HG02610 (cell line): ENCODE data around the gene SNX17.
"Not testable (repeated sequence)": the region's sequence is repeated elsewhere in the genome, so short reads cannot be mapped to it uniquely, and the experiment has no call there.

Experiments used
- ATAC-seq: cut with Tn5 transposase; IDR thresholded peaks from one replicate; pipeline ENCODE4 v1.9.1; 2021; ENCODE audit warnings: mild to moderate bottlenecking, moderate library complexity; ENCODE audit not compliant: unreplicated experiment

SNX17 gene

GRCh38 chr2:27398962-27399361 lies 28.5 kb downstream of the SNX17 start:
- no peak for ATAC-seq

DNA sequence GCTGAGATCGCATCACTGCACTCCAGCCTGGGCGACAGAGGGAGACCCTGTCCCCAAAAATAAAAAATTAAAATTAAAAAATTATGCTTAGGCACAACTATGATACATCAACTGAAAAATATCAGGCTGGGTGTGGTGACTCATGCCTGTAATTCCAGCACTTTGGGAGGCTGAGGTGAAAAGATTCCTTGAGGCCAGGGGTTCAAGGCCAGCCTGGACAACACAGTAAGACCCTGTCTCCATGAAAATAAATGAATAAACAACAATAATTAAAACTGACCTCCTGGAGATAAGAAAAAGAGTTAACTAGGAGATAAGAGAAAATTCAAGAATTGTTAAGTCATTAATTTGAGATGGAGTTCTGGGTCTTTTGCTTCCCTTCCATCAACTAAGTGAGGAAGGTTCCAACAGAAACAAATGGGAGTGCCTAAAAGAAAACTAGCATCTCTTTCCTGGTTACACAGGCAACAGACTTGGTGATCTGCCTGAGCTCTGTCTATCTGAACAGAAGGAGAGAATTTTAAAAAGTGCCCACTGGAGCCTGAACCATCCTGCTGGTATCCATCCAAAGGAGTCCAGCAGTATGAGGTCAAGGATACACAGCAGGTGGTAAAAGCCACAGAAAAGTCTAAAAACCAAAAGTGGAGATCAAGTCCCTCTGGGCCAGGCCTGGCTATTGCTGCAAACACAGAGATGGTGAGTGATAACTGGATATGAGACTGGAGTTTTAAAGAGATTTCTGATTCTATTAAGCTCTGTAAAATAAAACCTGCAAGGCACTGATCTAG lies 30.1 kb downstream of the SNX17 start:
- no peak for ATAC-seq

- no peak for ATAC-seq
These were observed 37.5 kb downstream of the SNX17 start for GRCh38 chr2:27407798-27408491.

- peak; percentile 24 for ATAC-seq
These were observed 38.3 kb downstream of the SNX17 start for GRCh38 chr2:27408601-27409320.

- ATAC-seq: peak; percentile 96
These were observed 39.1 kb downstream of the SNX17 start, which contains the start of gene PPM1G for GRCh38 chr2:27409321-27410073. Gene PPM1G, minus strand, starts transcription at chr2:27409591. Its CDS starts 169 bp downstream, at chr2:27409422.

- ATAC-seq: no peak
These were observed 42.2 kb downstream of the SNX17 start for GRCh38 chr2:27412419-27413152.

- no peak for ATAC-seq
These were observed 45.7 kb downstream of the SNX17 start for GRCh38 chr2:27416151-27416550.

DNA sequence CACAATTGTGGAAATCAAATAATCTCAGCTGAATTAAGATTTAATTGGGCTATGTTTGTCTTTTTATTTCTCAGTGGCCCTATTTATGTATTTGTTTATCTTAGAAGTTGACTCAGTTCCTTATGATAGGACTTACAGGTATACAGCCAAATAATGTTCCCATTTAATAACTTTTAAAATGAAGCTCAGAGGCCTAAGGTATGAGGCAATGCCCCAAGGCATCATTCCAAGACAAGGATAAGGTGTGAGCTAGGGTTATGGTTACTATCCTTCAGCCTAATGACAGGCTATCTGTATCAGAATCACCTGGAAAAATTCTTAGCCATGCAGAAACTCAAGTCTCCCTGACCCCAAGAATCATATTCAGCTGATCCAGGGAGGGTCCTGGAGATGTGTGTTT lies 50.6 kb downstream of the SNX17 start:
- ATAC-seq: no peak

DNA sequence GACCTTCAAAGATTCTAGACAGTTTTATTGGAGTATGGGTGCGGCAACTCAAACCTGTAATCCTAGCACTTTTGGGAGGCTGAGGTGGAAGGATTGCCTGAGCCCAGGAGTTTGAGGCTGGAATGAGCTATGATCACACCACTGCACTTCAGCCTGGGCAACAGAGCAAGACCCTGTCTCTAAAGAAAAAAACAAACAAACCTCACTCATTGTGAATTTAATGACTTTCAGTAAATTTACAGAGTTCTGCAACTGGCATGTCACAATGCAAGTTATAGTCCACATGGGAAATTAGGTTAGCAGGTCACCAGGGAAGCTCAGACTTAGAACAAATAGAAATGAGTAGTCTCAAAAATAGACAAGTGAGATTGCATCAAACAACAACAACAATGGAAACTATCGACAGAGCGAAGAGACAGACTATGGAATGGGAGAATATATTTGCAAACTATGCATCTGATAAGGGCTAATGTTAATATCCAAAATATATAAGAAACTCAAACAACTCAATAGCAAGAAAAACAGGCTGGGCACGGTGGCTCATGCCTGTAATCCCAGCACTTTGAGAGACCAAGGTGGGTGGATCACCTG lies 51.3 kb downstream of the SNX17 start:
- ATAC-seq: no peak

DNA sequence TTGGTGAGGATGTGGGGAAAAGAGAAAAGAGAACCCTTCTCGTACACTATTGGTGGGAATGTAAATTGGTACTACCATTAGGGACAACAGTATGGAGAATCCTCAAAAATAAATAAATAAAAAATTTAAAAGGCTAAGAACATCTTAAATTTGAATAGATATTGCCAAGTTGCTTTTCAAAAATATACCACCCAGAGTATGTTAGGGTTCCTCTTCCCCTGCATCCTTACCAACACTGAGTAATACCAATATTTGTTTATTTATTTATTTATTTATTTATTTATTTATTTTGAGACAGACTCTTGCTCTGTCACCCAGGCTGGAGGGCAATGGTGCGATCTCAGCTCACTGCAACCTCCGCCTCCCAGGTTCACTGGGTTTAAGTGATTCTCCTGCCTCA lies 52.5 kb downstream of the SNX17 start:
- no peak for ATAC-seq

GRCh38 chr2:27425039-27425438 lies 54.6 kb downstream of the SNX17 start:
- not testable (repeated sequence) for ATAC-seq
